ENCODE data around the gene MYMK. TPM values are rescaled to one million over a fixed set of nuclear protein-coding genes. Genes with fewer than 3 reads are reported as not detected.

Gene MYMK
- total RNA-seq, 1 donor from 2014 or later = not detected

DNA sequence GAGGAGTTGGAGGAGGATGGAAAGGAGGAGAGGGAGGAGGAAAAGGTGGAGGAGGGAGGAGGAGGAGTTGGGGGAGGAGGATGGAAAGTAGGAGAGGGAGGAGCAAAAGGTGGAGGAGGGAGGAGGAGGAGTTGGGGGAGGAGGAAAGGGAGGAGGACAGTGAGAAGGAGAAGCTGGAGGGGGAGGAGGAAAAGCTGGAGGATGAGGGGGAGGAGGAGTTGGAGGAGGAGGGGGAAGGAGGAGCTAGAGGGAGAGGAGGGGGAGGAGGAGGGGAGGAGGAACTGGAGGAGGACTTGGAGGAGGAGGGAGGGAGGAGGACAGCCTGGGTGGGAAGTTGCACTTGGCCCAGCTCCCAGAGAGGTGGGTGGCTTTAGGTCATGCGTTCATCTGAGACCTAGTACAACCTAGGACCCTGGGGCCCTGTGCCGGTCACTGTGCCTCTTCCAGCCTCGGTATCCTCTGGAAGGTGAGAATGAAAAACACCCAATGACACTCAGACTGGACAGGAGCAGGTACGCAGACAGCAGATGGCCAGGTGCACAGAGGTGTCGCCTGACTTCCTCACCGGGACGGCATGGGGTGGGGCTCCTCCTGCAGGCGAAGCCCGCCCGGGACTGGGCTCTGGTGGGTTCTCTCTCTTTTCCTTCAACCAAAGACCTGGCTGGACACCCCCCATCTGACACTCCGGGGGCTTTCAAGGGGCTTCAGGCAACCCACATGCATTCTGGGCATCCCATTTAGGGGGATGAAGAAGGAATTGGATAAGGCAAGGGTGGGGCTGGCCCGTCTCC lies 33.7 kb downstream of the MYMK start:
- no peak for ATAC-seq
- Histone ChIP-seq H3K4me1 (peaks cover 18% of the 10 kb centered on the region), H3K9me3 (no peaks in the 10 kb centered on the region), H3K36me3 (no peaks in the 10 kb centered on the region), H3K27me3 (no peaks in the 10 kb centered on the region), H3K4me3 (no peak overlapping the region), H3K27ac (peak overlapping the region; percentile 73)
- intact Hi-C loops (cut with DNase I) = no loop called here
- TF ChIP-seq, protein P1, sequence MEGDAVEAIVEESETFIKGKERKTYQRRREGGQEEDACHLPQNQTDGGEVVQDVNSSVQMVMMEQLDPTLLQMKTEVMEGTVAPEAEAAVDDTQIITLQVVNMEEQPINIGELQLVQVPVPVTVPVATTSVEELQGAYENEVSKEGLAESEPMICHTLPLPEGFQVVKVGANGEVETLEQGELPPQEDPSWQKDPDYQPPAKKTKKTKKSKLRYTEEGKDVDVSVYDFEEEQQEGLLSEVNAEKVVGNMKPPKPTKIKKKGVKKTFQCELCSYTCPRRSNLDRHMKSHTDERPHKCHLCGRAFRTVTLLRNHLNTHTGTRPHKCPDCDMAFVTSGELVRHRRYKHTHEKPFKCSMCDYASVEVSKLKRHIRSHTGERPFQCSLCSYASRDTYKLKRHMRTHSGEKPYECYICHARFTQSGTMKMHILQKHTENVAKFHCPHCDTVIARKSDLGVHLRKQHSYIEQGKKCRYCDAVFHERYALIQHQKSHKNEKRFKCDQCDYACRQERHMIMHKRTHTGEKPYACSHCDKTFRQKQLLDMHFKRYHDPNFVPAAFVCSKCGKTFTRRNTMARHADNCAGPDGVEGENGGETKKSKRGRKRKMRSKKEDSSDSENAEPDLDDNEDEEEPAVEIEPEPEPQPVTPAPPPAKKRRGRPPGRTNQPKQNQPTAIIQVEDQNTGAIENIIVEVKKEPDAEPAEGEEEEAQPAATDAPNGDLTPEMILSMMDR (IDR thresholded peaks at IDR 0.05) = no peak
- DNase-seq = peak; percentile 60

DNA sequence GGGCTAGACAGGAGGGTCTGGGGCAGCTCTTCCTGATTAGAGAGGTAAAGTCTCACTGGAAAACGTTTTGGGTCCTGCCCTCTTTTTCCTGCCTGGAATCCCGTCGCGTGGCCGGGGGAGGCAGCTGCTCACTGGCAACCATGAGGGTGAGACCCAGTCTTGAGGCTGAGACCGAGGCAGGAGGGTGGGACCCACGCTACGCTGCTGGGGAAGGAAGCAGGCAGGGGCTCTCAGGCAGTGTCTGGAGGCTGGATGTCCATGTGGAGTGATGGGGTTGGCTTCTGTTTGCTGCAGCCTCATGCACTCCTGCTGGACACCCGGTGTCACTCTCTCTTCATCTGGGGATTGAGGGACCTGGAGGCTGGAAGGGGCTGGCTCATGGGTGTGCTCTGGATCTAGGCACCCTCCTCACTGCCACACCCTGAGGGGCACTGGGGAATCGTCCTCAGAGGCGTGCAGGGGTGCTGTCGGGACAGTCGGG lies 34.5 kb downstream of the MYMK start:
- TF ChIP-seq, protein P1 (IDR thresholded peaks at IDR 0.05) = no peak
- H3K36me3 ChIP-seq = no peaks in the 10 kb centered on the region
- peak; percentile 43 for DNase-seq
- H3K4me1 ChIP-seq = peaks cover 20% of the 10 kb centered on the region
- H3K4me3 ChIP-seq = no peak overlapping the region
- intact Hi-C loops (cut with DNase I) = no loop called here
- no peaks in the 10 kb centered on the region for H3K27me3 ChIP-seq
- H3K27ac ChIP-seq = no peak overlapping the region
- H3K9me3 ChIP-seq = no peaks in the 10 kb centered on the region
- no peak for ATAC-seq

DNA sequence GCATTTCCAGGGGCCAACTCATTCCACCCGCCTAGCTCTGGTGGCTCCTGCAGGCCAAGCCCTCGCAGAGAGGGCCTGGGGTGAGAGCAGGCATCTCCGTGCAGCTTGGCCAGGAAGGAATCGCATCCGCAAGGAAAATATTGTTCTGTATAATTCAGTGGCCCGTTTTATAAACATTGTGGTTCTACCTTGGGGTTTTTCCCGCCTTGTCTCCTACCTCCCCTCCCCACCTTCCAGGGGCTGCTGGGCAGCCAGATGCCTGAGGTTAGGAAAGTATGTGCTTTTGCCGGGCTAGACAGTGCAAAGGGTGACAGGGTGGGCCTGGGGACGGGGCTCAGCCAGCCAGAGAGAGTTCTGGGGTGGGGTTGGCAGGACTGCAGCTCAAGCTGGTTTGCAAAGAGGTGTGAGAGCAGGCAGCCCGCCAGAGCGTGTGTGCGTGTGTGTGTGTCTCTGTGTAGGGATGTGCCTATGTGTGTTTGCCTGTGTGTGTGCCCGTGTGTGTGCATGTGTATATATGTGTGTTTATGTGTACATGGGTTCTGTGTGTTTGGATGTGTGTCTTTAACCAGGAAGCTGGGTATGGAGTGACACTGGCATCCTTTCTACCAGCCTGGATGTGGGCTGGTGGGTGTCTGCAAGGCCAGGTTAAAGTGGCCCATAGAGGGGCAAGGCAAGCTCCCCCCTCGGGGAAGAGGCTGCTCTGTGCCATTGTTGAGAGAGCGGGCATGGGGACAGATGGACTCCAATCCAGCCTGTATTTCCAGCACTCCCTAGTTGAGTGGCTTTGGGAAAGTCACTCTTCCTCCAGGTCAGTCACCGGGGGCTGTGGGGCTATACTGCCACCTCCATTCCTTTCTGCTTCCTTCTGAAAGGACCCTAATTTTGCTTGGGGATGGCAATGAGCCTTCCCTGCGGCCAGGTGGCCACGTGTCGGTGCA lies 35.2 kb downstream of the MYMK start:
- Histone ChIP-seq H3K4me3 (no peak overlapping the region), H3K4me1 (peaks cover 20% of the 10 kb centered on the region), H3K9me3 (no peaks in the 10 kb centered on the region), H3K36me3 (no peaks in the 10 kb centered on the region), H3K27me3 (no peaks in the 10 kb centered on the region), H3K27ac (no peak overlapping the region)
- TF ChIP-seq, protein P1 (IDR thresholded peaks at IDR 0.05) = no peak
- ATAC-seq = no peak
- intact Hi-C loops (cut with DNase I) = loop anchor here (10.0 kb wide), 1 partner anchor 305 kb away; no protein-coding TSS in a partner anchor
- DNase-seq = peak; percentile 48

DNA sequence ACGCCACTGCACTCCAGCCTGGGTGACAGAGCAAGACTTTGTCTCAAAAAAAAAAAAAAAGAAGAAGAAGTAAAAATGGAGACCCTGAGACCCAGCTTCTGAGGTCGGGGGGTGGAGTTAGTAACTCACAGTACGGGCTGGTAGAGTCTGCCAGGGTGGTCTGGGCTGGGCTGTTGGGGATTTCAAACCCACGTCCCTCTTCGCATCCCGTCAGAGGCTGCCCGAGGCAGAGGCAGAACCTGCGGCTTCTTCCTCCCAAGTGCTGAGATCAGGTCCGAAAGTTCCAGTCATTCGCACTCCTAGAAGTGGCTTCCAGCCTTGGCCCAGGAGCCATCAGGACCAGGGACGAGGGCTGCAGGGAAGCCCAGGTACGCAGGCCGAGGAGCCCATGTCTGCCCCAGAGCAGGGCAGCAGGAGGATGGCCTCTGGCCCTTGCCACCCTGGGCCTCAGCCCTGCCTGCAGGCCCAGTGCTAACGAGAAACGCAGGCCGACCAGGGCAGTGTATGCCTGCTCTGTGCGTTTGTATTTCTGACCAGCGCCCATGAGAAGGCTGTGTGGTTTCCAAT lies 36.0 kb downstream of the MYMK start:
- no peaks in the 10 kb centered on the region for H3K27me3 ChIP-seq
- ATAC-seq (no peak), DNase-seq (peak; percentile 56)
- intact Hi-C loops (cut with DNase I) = loop anchor here (10.0 kb wide), 1 partner anchor 304 kb away; no protein-coding TSS in a partner anchor
- no peak overlapping the region for H3K4me3 ChIP-seq
- H3K4me1 ChIP-seq = peaks cover 20% of the 10 kb centered on the region
- no peaks in the 10 kb centered on the region for H3K9me3 ChIP-seq
- H3K27ac ChIP-seq = no peak overlapping the region
- no peaks in the 10 kb centered on the region for H3K36me3 ChIP-seq
- TF ChIP-seq, protein P1 (IDR thresholded peaks at IDR 0.05) = no peak

DNA sequence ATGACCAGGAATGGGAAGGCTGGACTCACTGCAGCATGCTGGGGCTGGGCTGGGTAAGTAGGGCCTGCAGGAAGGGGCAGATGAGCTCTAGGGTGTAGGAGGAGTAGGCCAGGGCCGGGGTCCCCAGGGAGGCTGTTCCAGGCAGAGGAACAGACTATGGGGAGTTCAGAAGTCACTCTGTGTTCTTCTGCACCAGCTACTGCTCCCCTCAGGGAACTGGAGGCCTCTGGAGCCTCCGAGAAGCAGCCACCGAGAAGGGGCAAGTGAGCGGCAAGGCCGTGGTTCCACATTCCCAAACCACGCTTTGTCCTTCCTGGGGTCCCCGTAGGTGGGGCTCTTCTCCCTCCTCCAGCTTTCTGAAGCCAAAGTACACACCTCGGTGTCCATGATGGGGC lies 37.4 kb downstream of the MYMK start:
- DNase-seq = no peak
- intact Hi-C loops (cut with DNase I) = loop anchor here (10.0 kb wide), 1 partner anchor 303 kb away; no protein-coding TSS in a partner anchor

More for the DNA sequence above, 37.4 kb downstream of the MYMK start:
- ATAC-seq = no peak
- H3K4me3 ChIP-seq = no peak overlapping the region
- no peak overlapping the region for H3K27ac ChIP-seq
- no peaks in the 10 kb centered on the region for H3K36me3 ChIP-seq
- H3K27me3 ChIP-seq = no peaks in the 10 kb centered on the region
- TF ChIP-seq, protein P1 (IDR thresholded peaks at IDR 0.05) = no peak
- no peaks in the 10 kb centered on the region for H3K9me3 ChIP-seq
- peaks cover 12% of the 10 kb centered on the region for H3K4me1 ChIP-seq
